GM04504 (cell line): ENCODE measurements around the gene SIGMAR1.
A peak's percentile ranks its signal among the peaks of the same experiment; 100 is the strongest.

ENCODE experiments used
- DNase-seq: peaks from one replicate; pipeline ENCODE4 v3.0.0-alpha.2; 2012; ENCODE audit warnings: low read depth

The SIGMAR1 gene

DNA sequence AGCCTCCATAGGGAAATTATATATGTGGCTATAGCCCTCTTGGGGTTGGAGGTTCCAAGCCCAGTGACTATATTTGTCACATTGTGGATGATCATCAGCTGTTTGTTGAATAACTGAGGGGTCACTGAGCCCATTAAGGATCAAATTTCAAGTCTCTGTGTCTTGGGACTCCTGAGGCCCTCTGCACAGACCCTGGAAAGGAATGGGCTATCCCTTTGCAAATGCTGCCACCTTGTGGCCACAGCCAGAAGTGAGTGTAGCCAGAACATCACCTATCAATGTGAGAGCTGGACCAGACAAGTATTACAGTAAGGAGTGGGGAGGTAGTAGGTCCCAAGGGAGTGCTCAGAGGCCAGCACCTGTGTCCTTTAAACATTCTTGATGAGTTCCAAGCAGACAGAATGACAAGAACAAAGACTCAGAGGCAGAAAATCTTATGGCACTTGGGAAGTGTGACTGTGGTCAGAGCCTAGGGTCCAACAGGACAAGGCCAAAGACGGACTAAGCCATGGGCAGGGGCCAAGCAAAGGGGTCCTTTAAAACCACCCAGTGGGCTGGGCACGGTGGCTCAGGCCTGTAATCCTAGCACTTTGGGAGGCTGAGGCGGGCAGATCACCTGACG, 33.9 kb downstream of the SIGMAR1 start:
- no peak for DNase-seq

DNA sequence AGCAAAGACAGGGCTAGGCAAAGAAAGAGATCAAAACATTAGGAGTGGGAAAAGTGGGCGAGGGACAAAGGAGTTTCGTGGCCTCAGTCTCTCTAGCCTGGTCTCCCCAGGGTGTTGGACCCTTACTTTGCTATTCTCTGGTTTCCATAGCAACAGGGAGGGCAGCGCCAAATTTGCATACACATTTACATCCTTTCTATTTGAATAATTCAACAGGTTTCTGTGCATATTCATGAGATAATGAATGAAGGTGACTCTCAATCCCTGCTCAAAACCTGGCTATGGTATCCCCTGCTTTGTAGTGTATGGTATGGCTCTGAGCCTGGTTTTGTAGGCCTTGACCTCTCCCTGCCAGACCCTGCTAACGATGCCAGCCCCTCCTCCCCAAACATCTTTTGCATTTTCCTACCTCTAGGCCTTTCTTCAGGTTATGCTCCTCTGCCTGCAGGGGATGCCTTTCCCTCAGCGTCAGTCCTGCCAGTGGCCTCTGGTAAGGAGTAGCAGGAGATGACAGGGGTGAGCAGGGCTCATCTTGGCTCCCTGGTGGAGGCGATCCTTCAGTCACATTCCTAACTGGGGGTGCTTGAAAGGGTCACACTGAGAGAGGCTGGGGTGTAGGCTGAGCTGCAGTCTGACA, 35.5 kb downstream of the SIGMAR1 start:
- DNase-seq, result no peak

DNA sequence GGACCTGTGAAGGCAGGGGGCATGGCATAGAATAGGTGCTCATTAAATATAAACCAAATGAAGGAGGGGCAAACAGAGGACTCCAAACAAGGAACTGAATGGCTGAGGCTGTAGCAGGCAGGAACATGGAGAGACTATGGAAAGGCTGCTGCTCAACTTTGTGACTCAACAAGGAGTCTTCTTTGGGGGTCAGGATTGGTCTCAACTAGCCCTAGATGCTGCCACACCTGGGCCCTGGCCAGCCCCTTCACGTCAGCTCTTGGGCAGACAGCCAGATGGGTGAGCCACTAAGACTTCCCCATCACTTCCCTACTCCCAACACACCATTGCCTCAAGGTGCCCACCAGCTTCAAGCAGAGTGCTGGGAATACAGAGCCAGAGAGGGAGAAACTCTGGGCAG, 36.7 kb downstream of the SIGMAR1 start:
- no peak for DNase-seq

DNA sequence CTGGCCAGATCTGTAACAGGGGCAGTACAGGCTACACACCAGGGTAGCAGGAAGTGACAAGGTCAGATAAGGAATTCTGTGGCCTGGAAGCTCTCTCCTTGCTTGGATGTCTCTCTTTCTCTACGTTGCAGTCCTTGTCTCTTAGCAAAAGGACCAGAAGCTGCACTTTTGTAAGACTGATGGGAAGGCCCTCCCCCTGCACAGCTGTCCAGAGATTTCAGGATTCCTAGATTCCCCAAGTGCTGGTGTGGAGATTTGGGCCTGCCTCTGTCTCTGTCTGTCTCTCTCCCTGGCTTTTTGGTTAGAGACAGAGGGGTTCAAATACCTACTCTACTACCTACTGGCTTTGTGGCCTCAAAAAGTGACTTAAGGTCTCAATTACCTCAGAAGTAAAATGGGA, 38.0 kb downstream of the SIGMAR1 start:
- no peak for DNase-seq

DNA sequence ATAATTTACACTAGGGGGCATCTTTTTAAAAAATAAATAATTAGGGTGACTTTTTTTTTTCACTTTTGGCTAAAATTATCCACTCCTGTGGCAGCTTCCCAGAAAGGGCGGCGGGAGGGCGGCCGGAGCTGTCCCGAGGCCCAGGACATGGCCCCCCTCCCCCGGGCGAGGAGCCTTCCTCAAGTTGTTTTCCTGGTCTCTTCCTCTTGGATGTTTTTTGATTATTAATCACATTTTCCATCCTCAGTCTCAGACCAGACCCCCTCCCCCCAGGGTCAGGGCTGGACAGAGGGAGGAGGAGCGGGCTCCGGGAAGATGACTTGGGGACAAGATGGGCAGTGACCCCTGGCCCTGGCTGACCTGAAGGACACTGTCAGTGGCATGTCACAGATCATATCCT, 43.4 kb downstream of the SIGMAR1 start:
- no peak for DNase-seq

DNA sequence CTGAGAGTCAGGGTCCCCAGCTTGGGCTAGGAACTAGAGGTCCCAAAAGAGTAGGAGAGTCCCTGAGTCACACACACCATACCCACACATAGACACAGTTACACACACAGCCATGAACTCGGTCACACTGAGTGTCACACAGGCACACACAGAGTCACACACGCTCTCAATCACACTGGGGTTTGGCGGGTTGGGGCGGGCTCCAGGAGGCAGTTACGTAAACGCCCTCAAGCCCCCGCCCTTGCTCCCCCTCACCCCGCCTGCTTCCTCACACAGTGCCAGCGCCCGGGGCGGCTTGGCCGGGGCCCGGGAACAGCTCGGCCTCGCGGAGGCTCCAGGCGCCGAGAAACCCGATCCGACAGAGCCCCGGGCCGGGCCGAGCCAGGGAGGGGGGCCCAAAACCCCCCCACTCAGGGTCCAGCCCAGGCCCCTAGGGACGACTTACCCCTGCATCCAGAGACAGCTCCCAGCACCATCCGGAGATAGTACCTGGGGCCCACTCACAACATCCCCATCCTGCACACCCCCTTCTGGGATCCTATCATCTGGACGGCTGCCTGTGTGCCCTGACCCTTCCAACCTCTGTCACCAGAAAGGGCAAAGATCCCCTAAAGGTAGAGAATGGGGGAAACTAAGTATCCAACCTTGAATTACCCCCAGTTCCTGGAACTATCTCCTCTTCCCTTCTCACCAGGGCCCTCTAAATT, 44.5 kb downstream of the SIGMAR1 start:
- no peak for DNase-seq

DNA sequence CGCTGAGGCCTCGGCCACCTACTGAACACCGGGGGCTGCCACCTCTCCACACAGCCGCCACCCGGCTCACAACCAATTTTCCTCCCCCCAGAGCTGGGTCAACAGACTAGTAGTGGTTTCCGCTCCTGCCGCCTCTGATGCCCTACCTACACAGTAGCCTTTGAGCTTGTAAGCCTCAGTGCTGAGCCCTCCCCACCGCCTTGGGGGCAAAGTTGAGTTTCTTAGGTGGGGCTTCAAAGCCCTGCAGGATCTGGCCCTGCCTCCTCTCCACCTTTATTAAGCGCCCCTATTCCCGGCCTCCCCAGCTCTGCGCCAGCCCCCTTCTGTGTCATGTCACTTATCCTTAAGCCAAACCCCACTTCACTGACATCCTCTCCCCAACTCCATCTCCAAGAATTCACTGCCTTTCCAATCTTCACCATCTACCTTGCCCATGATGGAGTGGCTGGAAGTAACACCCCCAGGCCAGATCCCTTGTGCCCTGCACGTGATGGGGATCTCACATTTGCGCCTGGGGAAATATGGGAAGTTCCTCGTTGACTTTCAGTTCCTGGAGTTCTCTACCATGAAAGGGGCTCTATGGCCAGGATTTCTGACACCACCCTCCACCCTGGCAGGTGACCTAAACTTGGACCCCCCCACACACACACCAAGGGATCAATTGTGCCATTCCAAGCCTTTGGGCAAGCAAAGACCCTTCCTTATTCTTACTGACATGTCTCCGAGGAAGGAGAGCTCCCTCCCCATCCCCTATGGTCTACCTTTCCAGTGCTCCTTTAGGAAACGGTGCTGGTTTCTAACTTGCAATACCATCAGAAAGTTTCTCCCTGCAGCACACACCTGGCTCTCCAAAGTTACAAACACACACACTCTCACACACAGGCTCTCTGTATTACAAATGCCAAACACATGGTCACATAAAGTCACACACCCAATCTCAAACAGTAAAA, 45.4 kb downstream of the SIGMAR1 start:
- DNase-seq, result no peak

DNA sequence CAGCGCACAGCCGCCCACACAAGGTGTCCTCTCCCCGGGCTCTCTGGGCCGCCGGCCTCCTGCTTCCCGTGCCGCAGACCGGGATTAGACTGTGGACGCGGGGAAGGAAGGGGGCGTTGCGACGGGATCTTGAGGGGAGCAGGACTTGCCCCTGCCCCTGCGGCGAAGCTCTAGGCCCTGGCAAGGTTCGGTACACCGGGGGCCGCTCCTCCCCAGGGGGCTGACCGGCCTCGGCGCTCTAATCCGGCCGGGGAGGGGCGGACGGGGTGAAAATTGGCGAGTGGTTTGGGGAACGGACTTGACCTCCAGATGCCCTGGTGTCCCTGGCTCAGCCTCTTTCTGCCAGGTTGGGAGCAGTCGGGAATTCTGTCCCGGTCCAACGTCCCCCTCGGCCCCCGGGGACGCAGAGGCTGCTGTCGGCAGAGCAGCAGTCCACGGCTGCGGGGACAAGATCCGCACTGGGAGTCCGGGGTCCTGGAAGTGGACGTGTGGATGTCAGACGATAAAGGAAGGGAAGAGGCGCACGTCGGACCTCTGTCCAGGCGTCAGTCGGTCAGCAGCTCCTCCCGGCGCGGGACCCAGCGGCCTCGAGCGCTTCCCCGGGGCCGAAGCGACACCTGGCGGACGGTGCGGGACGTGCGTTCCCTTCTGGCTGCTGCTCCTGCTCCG, 46.2 kb downstream of the SIGMAR1 start:
- DNase-seq, result peak; percentile 33

DNA sequence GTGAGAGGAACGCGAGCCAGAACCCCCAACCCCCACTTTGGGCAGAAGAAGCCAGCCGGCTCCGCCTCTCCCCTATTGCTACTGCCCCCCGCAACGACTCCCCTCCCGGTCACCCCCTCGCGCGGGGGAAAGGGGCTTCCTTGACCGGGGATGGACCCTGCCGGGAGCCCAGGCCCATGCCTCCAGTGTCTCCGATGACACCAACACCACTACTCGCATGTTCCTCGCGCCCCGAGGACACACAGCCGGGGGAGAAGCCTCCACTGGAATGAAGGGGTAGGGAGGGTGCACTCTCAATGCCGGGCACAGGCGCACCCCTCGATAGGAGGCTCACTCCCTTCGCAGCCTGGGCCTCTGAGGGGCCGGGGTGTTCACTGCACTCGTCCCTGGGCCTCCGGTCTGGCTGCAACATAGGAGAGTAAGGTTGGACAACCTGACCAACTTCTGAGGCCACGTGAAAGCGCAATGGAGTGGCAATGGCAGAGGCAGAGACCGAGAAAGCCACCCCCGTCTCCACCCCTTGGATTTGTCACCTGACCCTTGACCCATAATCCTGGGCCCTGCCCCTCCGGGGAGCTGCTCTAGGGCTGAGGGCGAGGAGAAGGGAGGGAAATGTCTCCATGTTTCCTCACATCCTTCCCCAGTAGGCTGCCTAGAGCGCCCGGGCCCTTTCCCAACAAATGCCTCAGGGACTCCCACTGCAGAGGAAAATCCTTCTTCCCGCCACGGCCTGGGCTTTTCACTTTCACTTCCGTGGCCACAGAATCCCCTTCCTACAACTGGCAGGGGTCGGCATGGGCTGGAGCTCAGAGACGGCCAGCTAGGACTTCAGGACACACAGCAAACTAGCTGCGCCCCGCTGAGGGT, 47.0 kb downstream of the SIGMAR1 start:
- no peak for DNase-seq

DNA sequence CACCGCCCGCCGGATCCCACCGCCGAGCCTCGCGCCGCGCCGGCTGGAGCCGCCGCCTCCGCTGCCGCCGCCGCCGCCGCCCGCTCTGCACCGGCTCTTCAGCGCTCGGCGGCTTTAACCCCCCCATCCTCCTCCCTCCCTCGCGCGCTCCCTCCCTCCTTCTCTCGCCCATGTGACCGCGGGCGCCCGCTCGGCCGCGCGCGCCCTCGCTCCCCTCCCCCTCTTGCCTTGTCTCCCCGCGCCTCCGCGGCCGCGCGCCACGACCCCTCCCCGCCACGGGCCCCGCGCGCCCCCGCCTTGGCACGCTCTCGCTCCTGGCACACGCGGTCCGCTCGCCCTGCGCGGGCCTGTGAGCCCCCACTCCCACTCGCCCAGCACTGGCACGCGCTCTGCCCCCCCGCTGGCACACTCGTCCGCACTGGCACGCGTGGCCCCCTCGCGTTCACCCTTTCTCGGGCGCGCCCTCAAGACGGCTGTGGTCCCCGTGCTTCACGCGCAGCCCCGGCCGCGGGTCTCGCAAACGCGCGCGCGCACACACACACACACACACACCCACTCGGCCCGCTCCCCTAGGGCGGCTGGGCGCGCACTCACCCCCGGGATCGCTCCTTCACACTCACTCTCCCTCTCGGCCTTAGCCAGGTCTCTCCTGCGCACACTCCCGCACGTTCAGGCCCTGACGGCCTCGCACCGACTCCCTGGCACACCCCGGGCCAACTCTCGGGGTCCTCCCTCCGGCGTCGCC, 47.8 kb downstream of the SIGMAR1 start, which contains the start of gene CNTFR:
TSS of gene CNTFR (minus strand) at position 89 of the 745 bp plus-strand sequence. CDS start 20,743 bp downstream, outside the sequence.
- no peak for DNase-seq

DNA sequence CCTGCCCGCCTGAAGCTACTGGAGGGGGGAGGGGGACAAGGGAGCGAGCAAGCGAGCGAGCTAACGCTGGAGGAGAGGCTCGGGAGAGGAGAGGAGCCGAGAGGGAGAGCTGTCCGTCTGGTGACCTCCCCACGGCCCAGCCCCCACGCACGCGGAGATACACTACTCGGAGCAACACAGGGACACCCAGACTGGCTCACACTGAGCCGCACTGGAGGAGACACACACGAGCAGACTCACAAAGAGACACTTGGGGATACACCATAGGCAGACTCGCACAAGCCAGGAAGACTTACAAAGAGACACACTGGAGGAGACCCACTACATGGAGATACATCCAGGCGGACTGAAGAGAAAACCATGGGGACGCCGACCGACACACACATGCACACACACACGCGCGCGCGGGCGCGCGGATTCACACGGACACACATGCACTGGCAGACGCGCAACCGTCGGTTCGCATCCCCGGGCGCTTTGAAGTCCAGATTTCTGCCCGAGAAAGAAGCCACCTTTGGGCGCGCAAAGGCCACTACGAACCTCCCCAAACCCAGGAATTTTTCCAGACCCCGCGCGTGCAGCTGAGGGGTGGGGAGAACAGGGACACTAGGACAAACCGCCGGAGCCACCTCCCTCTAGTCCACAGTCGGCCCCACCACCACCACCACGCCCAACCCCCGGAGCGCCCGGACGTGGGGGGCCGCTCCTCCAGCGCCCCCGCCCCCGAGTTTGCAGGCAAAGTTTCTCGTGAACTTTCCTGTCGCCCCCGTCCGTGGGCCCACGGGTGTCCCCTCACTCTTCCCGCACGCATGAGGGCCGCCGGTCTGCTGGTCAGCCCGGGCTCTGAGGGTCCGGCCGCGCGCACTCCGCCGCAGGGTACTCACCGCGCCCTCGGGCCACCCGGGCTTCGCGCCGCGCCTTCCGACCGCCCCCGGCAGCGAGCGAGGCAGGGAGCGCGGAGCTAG, 48.6 kb downstream of the SIGMAR1 start:
- no peak for DNase-seq

DNA sequence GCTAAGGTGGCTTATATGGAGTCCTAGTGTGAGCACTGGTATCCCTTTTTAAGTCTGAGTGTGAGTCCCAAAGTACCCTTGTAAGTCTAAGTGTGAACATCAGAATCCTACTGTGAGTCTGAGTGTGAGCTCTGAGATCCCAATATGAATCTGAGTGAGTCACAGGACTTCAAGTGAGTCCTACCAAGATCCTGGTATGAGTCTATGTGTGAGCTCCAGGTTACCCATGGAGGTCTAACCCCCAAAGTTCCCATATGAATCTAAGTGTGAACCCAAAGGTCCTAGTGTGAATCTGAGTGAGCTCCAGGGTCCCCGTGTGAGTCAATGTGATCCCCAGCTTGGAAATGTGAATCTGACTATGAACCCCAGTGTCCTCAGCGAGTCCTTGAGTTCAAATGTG, 50.3 kb downstream of the SIGMAR1 start:
- no peak for DNase-seq

DNA sequence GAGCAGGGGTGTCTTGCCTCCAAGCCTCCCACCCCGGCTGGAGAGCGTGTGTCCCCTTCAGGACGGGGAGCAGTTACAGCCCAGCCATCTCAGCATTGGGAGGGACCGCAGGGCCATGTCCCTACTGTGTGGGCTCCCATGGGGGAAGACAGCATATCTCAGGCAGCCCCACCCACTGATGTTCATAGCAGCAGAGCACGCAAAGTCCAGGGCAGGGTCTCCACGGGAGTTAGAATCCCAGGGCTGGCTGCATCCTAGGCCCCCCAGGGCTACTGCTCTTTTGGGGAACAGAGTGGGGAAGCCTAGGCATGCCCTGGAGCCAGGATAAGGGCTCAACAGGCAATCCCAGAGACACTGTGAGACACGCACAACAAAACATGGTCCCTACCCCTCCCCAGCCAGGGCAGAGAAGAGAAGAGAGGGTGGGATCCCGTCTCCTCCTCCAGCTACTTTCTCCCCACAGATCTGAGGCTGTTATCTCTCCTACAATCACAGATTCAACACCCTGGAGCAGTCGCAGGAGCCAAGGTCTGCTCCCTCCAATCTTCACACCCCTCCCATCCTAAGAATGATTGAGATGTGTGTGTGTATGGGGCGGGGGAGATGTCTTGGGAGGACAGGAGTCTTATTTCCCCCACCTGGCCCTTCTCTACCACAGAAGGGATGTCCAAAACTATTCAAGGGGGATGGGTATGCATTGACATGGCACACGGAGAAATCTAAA, 51.5 kb downstream of the SIGMAR1 start:
- no peak for DNase-seq

DNA sequence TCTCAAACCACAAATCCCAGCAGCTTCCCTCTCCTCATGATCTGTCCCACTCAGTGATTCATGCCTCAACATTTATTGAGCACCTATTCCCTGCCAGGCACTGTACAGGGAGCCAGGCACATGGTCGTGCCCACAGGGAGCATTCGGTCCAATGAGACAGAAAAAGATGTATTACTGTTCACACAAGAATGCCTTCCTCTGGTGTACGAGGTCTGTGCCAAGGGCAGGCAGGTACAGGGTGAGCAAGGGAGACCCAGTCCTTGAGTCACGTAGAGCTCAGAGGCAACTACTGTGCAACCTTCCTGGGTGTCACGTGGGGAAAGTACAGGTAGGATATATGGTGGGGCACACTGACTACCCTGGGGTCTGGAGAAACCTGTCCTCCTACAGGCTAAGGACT, 52.6 kb downstream of the SIGMAR1 start:
- no peak for DNase-seq
